ENCODE results near the gene POC5. TPM values are rescaled to one million over a fixed set of nuclear protein-coding genes. Genes with fewer than 3 reads are reported as not detected.
A peak's percentile ranks its signal among the peaks of the same experiment; 100 is the strongest.

Gene POC5
- total RNA-seq, 3 donors from 2014 or later (not counting 1 experiment from before 2014, with no cell fraction given), result 12.4 to 16.6 (median 12.5) TPM

DNA sequence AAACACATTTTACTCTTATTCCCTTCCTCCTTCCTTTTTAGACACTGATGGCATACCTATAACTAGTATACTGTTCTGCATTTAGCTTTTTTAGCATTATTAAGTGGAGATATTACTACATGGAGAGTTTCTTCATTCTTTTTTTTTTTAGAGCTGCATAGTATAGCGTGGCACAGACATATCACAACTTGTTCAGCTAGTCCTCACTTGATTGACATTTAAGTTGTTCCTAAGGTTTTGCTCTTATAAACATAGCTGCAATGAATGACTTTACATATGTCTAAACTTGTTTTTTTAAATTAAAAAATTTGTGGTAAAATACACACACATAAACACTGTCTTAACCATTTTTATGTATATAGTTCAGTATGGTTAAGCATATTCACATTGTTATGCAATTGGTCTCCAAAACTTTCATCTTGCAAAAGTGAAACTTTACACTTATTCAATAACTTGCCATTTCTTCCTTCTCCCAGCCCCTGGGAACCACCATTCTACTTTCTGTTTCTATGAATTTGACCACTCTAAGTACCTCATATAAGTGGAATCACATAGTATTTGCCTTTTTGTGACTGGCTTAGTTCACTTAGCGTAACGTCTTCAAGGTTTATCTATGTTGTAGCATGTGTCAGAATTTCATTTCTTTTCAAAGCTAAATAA lies 57.3 kb downstream of the POC5 start:
- H3K4me3 ChIP-seq (ENCODE audit: low read length), result no peak overlapping the region
- no peaks in the 10 kb centered on the region for H3K36me3 ChIP-seq (ENCODE audit: control insufficient read depth, insufficient read depth, low read length)
- no CpG with 5 or more reads among the region's 3 CpGs for WGBS (ENCODE audit: insufficient coverage)
- H3K27me3 ChIP-seq (ENCODE audit: control insufficient read depth, insufficient read depth, low read length), result no peaks in the 10 kb centered on the region
- DNase-seq (no peak), ATAC-seq (no peak)
- Mint-ChIP-seq H3K27me3 (ENCODE audit: low read depth in 2 of 2) (peaks cover 0 to 3% of the 10 kb centered on the region in 2 donors), H3K36me3 (no peaks in the 10 kb centered on the region), H3K9me3 (no peaks in the 10 kb centered on the region), H3K4me1 (peaks cover 0 to 11% of the 10 kb centered on the region in 2 donors), H3K4me3 (no peak overlapping the region), H3K27ac (peak overlapping the region in 1 of 2 donors; percentile 10)
- intact Hi-C loops (cut with micrococcal nuclease), result no loop called here
- H3K4me1 ChIP-seq (ENCODE audit: control insufficient read depth, insufficient read depth, low read length), result no peaks in the 10 kb centered on the region
- H3K9me3 ChIP-seq (ENCODE audit: control insufficient read depth, insufficient read depth, low read length), result no peaks in the 10 kb centered on the region
- TF ChIP-seq, protein P1, sequence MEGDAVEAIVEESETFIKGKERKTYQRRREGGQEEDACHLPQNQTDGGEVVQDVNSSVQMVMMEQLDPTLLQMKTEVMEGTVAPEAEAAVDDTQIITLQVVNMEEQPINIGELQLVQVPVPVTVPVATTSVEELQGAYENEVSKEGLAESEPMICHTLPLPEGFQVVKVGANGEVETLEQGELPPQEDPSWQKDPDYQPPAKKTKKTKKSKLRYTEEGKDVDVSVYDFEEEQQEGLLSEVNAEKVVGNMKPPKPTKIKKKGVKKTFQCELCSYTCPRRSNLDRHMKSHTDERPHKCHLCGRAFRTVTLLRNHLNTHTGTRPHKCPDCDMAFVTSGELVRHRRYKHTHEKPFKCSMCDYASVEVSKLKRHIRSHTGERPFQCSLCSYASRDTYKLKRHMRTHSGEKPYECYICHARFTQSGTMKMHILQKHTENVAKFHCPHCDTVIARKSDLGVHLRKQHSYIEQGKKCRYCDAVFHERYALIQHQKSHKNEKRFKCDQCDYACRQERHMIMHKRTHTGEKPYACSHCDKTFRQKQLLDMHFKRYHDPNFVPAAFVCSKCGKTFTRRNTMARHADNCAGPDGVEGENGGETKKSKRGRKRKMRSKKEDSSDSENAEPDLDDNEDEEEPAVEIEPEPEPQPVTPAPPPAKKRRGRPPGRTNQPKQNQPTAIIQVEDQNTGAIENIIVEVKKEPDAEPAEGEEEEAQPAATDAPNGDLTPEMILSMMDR (IDR thresholded peaks at IDR 0.05), result no peak
- H3K27ac ChIP-seq (ENCODE audit: low read length), result no peak overlapping the region

DNA sequence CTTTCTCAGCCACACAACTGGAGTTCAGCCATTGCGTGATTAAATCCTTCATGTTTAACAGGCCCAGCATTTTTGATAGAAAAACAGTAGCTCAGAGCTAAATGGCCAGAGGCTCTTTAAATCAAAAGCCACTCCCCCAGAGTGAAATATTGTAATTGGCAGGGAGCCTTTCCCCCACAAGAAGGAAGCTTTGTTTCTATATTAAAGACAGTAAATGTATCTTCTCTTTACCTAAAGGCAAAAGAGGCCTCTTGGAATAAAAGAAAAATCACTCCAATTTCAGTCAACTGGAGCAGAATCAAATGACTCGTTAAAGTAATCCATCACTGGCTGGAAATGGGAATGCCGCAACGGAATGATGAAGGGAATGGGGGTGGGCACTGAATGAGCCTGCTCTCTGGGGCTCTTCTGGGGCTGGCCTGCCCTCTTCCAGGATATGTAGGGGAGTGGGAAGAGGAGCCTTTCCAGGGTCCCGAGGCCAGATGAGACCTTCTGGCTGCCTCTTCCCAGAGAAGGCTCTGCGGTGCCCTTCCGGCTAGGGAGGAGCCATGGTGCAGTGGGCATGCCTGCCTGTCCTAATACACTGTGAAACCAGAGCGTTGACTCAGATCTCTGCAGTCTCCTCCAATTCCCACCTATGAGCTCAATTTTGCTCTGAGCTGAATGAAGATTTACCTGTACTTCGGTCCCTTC lies 60.8 kb downstream of the POC5 start:
- no peak overlapping the region for H3K27ac ChIP-seq (ENCODE audit: low read length)
- H3K27me3 Mint-ChIP-seq (ENCODE audit: low read depth in 2 of 2), result peaks cover 0 to 5% of the 10 kb centered on the region in 2 donors
- peak overlapping the region; percentile 37 for H3K4me3 ChIP-seq (ENCODE audit: low read length)
- TF ChIP-seq, protein P1 (IDR thresholded peaks at IDR 0.05), result no peak
- H3K9me3 Mint-ChIP-seq, result no peaks in the 10 kb centered on the region
- peak in 2 of 3 donors; percentile 45 to 59 for ATAC-seq
- H3K27ac Mint-ChIP-seq, result peak overlapping the region; percentile 43 to 84
- intact Hi-C loops (cut with micrococcal nuclease), result no loop called here
- H3K27me3 ChIP-seq (ENCODE audit: control insufficient read depth, insufficient read depth, low read length), result no peaks in the 10 kb centered on the region
- peak overlapping the region; percentile 83 for H3K4me3 Mint-ChIP-seq
- no peaks in the 10 kb centered on the region for H3K36me3 Mint-ChIP-seq
- WGBS (ENCODE audit: insufficient coverage), result 74% methylated on average over 9 of the region's 9 CpGs
- H3K9me3 ChIP-seq (ENCODE audit: control insufficient read depth, insufficient read depth, low read length), result no peaks in the 10 kb centered on the region
- H3K4me1 Mint-ChIP-seq, result peaks cover 0 to 11% of the 10 kb centered on the region in 2 donors
- H3K4me1 ChIP-seq (ENCODE audit: control insufficient read depth, insufficient read depth, low read length), result no peaks in the 10 kb centered on the region
- no peaks in the 10 kb centered on the region for H3K36me3 ChIP-seq (ENCODE audit: control insufficient read depth, insufficient read depth, low read length)
- no peak for DNase-seq

DNA sequence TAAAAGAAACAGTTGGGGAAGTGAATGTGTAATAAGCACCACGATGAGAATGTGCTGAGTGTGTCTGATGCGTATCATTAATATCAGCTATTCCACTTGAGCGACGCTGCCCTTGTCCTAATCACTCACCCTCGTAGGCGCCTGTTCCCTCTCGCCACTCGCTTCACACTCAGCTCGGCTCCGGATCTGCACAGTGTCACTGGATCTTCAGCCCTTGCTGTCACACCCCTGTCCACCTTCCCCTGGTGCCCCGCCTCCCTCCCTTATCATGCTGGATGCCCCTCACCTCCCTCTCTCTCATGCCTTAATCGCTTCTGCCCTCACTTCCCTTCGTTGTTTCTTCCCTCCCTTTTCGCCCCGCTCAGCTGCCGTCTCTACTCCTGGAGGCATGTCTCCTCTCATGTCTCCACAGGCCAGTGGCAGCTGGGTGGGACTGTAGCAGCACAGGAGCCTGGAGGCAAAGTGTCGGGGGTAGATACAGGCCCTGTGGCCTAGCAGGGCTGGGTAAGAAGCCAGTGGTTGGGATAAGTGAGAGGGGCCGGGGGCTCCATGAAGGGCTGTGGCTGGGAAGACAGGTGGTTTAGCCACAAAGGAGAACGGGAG lies 62.4 kb downstream of the POC5 start:
- no peak for DNase-seq
- H3K4me1 ChIP-seq (ENCODE audit: control insufficient read depth, insufficient read depth, low read length), result no peaks in the 10 kb centered on the region
- Mint-ChIP-seq H3K27ac (no peak overlapping the region), H3K27me3 (ENCODE audit: low read depth in 2 of 2) (peaks cover 0 to 5% of the 10 kb centered on the region in 2 donors), H3K4me1 (peaks cover 0 to 7% of the 10 kb centered on the region in 2 donors), H3K4me3 (no peak overlapping the region), H3K9me3 (no peaks in the 10 kb centered on the region), H3K36me3 (no peaks in the 10 kb centered on the region)
- no peak for ATAC-seq
- H3K9me3 ChIP-seq (ENCODE audit: control insufficient read depth, insufficient read depth, low read length), result no peaks in the 10 kb centered on the region
- no peak overlapping the region for H3K27ac ChIP-seq (ENCODE audit: low read length)
- no peaks in the 10 kb centered on the region for H3K36me3 ChIP-seq (ENCODE audit: control insufficient read depth, insufficient read depth, low read length)
- TF ChIP-seq, protein P1 (IDR thresholded peaks at IDR 0.05), result no peak
- WGBS (ENCODE audit: insufficient coverage), result 94% methylated on average over 19 of the region's 19 CpGs
- intact Hi-C loops (cut with micrococcal nuclease), result no loop called here
- no peaks in the 10 kb centered on the region for H3K27me3 ChIP-seq (ENCODE audit: control insufficient read depth, insufficient read depth, low read length)
- no peak overlapping the region for H3K4me3 ChIP-seq (ENCODE audit: low read length)

Measured in natural killer cell (primary cell).